Occipital lobe (tissue), 2 donors: ENCODE results near the gene CALR3. TPM values are rescaled to one million over a fixed set of nuclear protein-coding genes. Genes with fewer than 3 reads are reported as not detected.
"Not testable (repeated sequence)": the region's sequence is repeated elsewhere in the genome, so short reads cannot be mapped to it uniquely, and the experiment has no call there.

Experiments
- DNase-seq: peaks from one replicate; lab custom pipeline; 2025; lab: John Stamatoyannopoulos, UW
- total RNA-seq: library from RNA; depleted of rRNA; stranded (reverse); fragments of >200 nt; gene quantifications from one replicate; pipeline ENCODE4 v1.2.3, GENCODE V29; 2014

The CALR3 gene
- total RNA-seq, 1 donor from 2014 or later = not detected

GRCh38 chr19:16497042-16497441, 1.1 kb upstream of the CALR3 start:
- DNase-seq = no peak

GRCh38 chr19:16496613-16496983, 631 bp upstream of the CALR3 start:
- peak; percentile 41 for DNase-seq

- not testable (repeated sequence) for DNase-seq
These were observed 9.5 kb downstream of the CALR3 start for GRCh38 chr19:16486476-16486875.

- DNase-seq = no peak
These were observed 13.2 kb downstream of the CALR3 start for GRCh38 chr19:16482745-16483144.

- no peak for DNase-seq
These were observed 18.7 kb downstream of the CALR3 start for GRCh38 chr19:16477311-16477710.

- no peak for DNase-seq
These were observed 19.6 kb downstream of the CALR3 start for GRCh38 chr19:16476401-16476800.

- DNase-seq = no peak
These were observed 22.0 kb downstream of the CALR3 start for GRCh38 chr19:16473875-16474392.

GRCh38 chr19:16472992-16473391, 23.0 kb downstream of the CALR3 start:
- DNase-seq = no peak

- not testable (repeated sequence) for DNase-seq
These were observed 23.4 kb downstream of the CALR3 start for GRCh38 chr19:16472559-16472899.

GRCh38 chr19:16470911-16471811, 24.8 kb downstream of the CALR3 start:
- no peak for DNase-seq

GRCh38 chr19:16470541-16470910, 25.4 kb downstream of the CALR3 start:
- no peak for DNase-seq

- no peak for DNase-seq
These were observed 28.4 kb downstream of the CALR3 start for GRCh38 chr19:16467581-16467980.

- DNase-seq = not testable (repeated sequence)
These were observed 29.1 kb downstream of the CALR3 start for GRCh38 chr19:16466802-16467427.

- DNase-seq = no peak
These were observed 30.7 kb downstream of the CALR3 start for GRCh38 chr19:16465239-16465638.

- no peak for DNase-seq
These were observed 31.9 kb downstream of the CALR3 start for GRCh38 chr19:16463991-16464575.

GRCh38 chr19:16463341-16463990, 32.5 kb downstream of the CALR3 start:
- no peak for DNase-seq

- peak; percentile 25 for DNase-seq
These were observed 33.2 kb downstream of the CALR3 start for GRCh38 chr19:16462757-16463250.

- DNase-seq = no peak
These were observed 34.3 kb downstream of the CALR3 start for GRCh38 chr19:16461630-16462051.

GRCh38 chr19:16460454-16460853, 35.5 kb downstream of the CALR3 start:
- no peak for DNase-seq

- no peak for DNase-seq
These were observed 36.3 kb downstream of the CALR3 start for GRCh38 chr19:16459680-16460079.
